ENCODE results near the gene ROBO2. TPM values are rescaled to one million over a fixed set of nuclear protein-coding genes. Genes with fewer than 3 reads are reported as not detected.

ROBO2 gene
- total and polyA plus RNA-seq, 10 of the 15 experiments (the other 5 are each of a cell fraction or from before 2014, with no cell fraction given) = 0.22 to 2.5 (median 0.81) TPM

GRCh38 chr3:77456431-77456830, 416.5 kb downstream of the ROBO2 start (continued):
- TF ChIP-seq RAD51 (IDR thresholded peaks at IDR 0.05) (no peak), SP1 (IDR thresholded peaks at IDR 0.05; ENCODE audit: low read depth, low read length) (no peak), SMARCA5 (IDR thresholded peaks at IDR 0.05) (no peak), TCF3 (IDR thresholded peaks at IDR 0.05; ENCODE audit: borderline replicate concordance, insufficient read depth, low read depth, low read length) (no peak), STAT3 (IDR thresholded peaks at IDR 0.05; ENCODE audit: low read depth, low read length) (no peak), ZBTB11 (CRISPR knock-in tag; IDR thresholded peaks at IDR 0.05) (no peak), SPI1 (IDR thresholded peaks at IDR 0.05; ENCODE audit: borderline replicate concordance, insufficient read depth, low read depth, low read length) (no peak), HSF1 (IDR thresholded peaks at IDR 0.05; ENCODE audit: low read depth, low read length) (no peak), ZNF592 (IDR thresholded peaks at IDR 0.05) (no peak), EGR1 (IDR thresholded peaks at IDR 0.05; ENCODE audit: borderline replicate concordance in 1 of 2, low read depth in 2 of 2, low read length in 2 of 2) (no peak), RELA (IDR thresholded peaks at IDR 0.05; ENCODE audit: borderline replicate concordance, partially characterized antibody) (no peak), MYC (IDR thresholded peaks at IDR 0.05; ENCODE audit: insufficient read depth, insufficient read length, insufficient replicate concordance, low read length, severe bottlenecking) (no peak), ETV6 (conservative IDR thresholded peaks at IDR 0.05 in 1 of 2, IDR thresholded peaks at IDR 0.05 in 1 of 2; ENCODE audit: borderline replicate concordance in 1 of 2, low read depth in 1 of 2) (no peak), MEF2B (IDR thresholded peaks at IDR 0.05; ENCODE audit: partially characterized antibody, poor library complexity, severe bottlenecking) (no peak), NFIC (IDR thresholded peaks at IDR 0.05; ENCODE audit: low read depth, low read length) (no peak)

All from GM12878 (cell line).